Measurements from ENCODE around the gene CCDC121.

Gene CCDC121

GRCh38 chr2:27655155-27655951 lies 26.5 kb upstream of the CCDC121 start:
- TF ChIP-seq Cebpa-rat (IDR thresholded peaks at IDR 0.05): no peak
- Histone ChIP-seq H3K9me3 (no peaks in the 10 kb centered on the region), H3K9ac (no peak overlapping the region), H3K4me1 (no peaks in the 10 kb centered on the region), H3K4me2 (no peak overlapping the region), H3K27me3 (no peaks in the 10 kb centered on the region), H4K20me1 (peaks cover 9% of the 10 kb centered on the region; the same call in 1 of the 2 replicates), H3K36me3 (peaks cover 96% of the 10 kb centered on the region), H3K27ac (no peak overlapping the region), H3K4me3 (no peak overlapping the region)

GRCh38 chr2:27653397-27653796 lies 24.6 kb upstream of the CCDC121 start:
- Histone ChIP-seq H3K36me3 (peaks cover 98% of the 10 kb centered on the region), H3K27ac (no peak overlapping the region), H4K20me1 (peaks cover 9% of the 10 kb centered on the region; the same call in 1 of the 2 replicates), H3K9ac (no peak overlapping the region), H3K27me3 (no peaks in the 10 kb centered on the region), H3K9me3 (no peaks in the 10 kb centered on the region), H3K4me2 (no peak overlapping the region), H3K4me1 (no peaks in the 10 kb centered on the region), H3K4me3 (no peak overlapping the region)
- TF ChIP-seq Cebpa-rat (IDR thresholded peaks at IDR 0.05): no peak

DNA sequence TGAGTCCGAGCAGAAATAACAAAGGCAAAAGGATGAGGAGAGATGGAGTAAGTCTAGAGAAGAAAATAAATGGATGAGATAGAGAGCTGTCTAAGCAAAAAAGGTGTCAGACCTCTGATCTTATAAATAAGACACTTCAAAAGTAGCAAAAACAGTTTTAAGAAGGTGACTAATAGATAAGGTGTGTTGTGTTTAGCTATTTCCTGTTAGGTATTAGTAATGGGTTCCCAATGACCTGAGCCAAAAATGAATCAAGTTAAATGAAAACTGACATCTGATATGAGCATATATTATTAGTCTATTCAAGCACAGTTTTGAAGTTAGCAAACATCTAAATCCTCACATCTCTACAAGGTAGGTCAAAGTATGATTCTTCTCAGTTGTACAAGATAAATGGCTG lies 24.0 kb upstream of the CCDC121 start:
- Histone ChIP-seq H3K9me3 (no peaks in the 10 kb centered on the region), H3K27ac (no peak overlapping the region), H3K4me1 (no peaks in the 10 kb centered on the region), H3K27me3 (no peaks in the 10 kb centered on the region), H3K4me2 (no peak overlapping the region), H3K36me3 (peaks cover 100% of the 10 kb centered on the region), H3K4me3 (no peak overlapping the region), H4K20me1 (peaks cover 9% of the 10 kb centered on the region; the same call in 1 of the 2 replicates), H3K9ac (no peak overlapping the region)
- no peak for TF ChIP-seq Cebpa-rat (IDR thresholded peaks at IDR 0.05)

- Histone ChIP-seq H4K20me1 (peaks cover 8% of the 10 kb centered on the region; the same call in 1 of the 2 replicates), H3K36me3 (peaks cover 100% of the 10 kb centered on the region), H3K4me3 (no peak overlapping the region), H3K27ac (no peak overlapping the region), H3K4me2 (no peak overlapping the region), H3K9ac (no peak overlapping the region), H3K9me3 (no peaks in the 10 kb centered on the region), H3K4me1 (no peaks in the 10 kb centered on the region), H3K27me3 (no peaks in the 10 kb centered on the region)
- no peak for TF ChIP-seq Cebpa-rat (IDR thresholded peaks at IDR 0.05)
Measured at GRCh38 chr2:27652341-27652740, 23.5 kb upstream of the CCDC121 start.

DNA sequence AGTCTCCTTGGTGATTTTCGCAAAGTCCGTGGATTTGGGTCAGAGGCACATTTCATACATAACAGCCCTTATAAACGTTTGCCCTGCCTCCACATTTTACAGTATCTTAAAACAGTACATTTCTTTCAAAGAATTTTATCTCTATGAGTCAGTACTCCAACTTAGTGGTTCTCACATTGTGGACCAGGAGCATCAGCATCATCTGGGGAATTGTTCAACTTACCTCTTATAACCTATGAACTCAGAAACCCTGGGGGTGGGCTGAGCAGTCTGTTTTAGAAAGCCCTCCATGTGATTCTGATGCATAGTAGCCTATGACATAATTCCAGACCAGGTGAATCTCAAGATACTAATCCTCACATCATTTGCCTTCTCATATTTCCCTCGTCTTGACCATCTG lies 22.2 kb upstream of the CCDC121 start:
- Histone ChIP-seq H3K4me2 (no peak overlapping the region), H4K20me1 (0 out of 2 replicates have a peak, but pooled peaks cover 4% of the 10 kb centered on the region), H3K9ac (no peak overlapping the region), H3K36me3 (peaks cover 100% of the 10 kb centered on the region), H3K27ac (no peak overlapping the region), H3K27me3 (no peaks in the 10 kb centered on the region), H3K4me1 (no peaks in the 10 kb centered on the region), H3K9me3 (no peaks in the 10 kb centered on the region), H3K4me3 (no peak overlapping the region)
- TF ChIP-seq Cebpa-rat (IDR thresholded peaks at IDR 0.05): no peak

DNA sequence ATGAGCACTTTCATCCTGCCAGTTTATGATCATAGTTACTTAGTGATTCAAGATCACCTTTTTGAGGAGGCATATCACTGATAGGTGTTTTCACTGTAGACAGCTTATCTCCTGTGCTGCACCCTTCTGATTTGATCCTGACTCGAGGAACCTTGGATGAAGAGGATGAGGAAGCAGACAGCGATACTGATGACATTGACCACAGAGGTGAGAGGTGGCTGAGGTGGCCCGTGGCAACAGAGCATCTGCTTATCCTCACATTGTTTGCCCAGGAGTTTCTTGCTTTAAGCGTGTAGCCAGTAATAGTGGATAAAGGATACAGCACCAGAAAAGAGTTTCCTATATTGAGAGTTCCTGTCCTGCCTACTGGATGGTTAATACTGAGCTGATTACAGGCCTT lies 18.9 kb upstream of the CCDC121 start:
- Histone ChIP-seq H3K27ac (no peak overlapping the region), H3K9me3 (no peaks in the 10 kb centered on the region), H3K4me2 (no peak overlapping the region), H3K9ac (no peak overlapping the region), H3K4me3 (no peak overlapping the region), H4K20me1 (no peaks in the 10 kb centered on the region), H3K4me1 (no peaks in the 10 kb centered on the region), H3K36me3 (peaks cover 93% of the 10 kb centered on the region), H3K27me3 (no peaks in the 10 kb centered on the region)
- no peak for TF ChIP-seq Cebpa-rat (IDR thresholded peaks at IDR 0.05)

DNA sequence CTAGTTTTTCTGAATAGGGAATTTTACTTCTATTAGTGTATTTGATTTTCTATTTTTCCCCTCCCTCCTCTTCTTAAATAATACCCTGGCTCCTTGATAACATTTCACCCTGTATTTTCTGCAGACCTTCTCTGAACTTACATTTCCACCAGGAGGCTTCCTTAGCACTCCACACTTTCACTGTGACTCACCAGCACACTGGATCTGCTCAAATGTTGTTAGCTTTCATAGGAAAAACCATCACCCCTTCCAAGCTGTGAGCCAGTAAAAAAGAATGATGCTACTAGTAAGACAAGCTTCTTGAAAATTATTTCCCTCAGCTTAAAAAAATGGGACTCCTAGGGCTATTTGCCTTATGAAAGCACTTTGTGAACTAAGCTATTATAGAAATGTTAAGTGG lies 18.5 kb upstream of the CCDC121 start:
- Histone ChIP-seq H4K20me1 (no peaks in the 10 kb centered on the region), H3K4me1 (no peaks in the 10 kb centered on the region), H3K4me2 (no peak overlapping the region), H3K9me3 (no peaks in the 10 kb centered on the region), H3K27ac (no peak overlapping the region), H3K36me3 (peaks cover 93% of the 10 kb centered on the region), H3K9ac (no peak overlapping the region), H3K4me3 (no peak overlapping the region), H3K27me3 (no peaks in the 10 kb centered on the region)
- TF ChIP-seq Cebpa-rat (IDR thresholded peaks at IDR 0.05): no peak

- Histone ChIP-seq H3K4me2 (no peak overlapping the region), H3K27me3 (no peaks in the 10 kb centered on the region), H3K9me3 (no peaks in the 10 kb centered on the region), H3K4me3 (no peak overlapping the region), H3K9ac (no peak overlapping the region), H3K4me1 (no peaks in the 10 kb centered on the region), H4K20me1 (no peaks in the 10 kb centered on the region), H3K36me3 (peaks cover 92% of the 10 kb centered on the region), H3K27ac (no peak overlapping the region)
- TF ChIP-seq Cebpa-rat (IDR thresholded peaks at IDR 0.05): no peak
Measured at GRCh38 chr2:27645197-27645596, 16.4 kb upstream of the CCDC121 start.

DNA sequence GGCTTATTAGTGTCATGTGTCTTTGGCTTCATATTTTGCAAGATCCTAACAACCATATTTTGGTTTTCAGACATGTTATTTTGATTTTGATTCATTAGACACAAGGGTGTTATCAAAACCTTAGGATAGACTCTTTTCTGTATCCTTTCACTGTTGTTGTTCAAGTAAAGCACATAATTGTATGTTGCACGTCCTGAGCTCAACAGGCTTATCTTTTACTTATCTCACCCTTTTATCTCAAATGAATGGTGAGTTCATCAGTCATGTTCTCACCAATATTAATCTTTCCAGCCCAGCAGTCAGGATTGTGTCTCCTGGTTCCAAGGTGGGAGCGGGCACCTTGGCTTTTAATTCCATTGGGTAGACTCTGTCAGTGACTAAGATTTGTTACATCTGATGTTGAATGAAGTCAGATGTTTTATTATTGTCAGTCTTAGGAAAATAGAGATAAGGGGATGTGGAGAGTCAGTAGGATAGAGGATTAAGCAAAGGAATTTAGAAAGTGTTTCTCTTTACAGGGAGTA lies 12.0 kb upstream of the CCDC121 start:
- Histone ChIP-seq H3K36me3 (peaks cover 90% of the 10 kb centered on the region), H3K9me3 (no peaks in the 10 kb centered on the region), H3K4me2 (no peak overlapping the region), H3K9ac (no peak overlapping the region), H3K4me3 (no peak overlapping the region), H4K20me1 (no peaks in the 10 kb centered on the region), H3K4me1 (no peaks in the 10 kb centered on the region), H3K27ac (no peak overlapping the region), H3K27me3 (no peaks in the 10 kb centered on the region)
- TF ChIP-seq Cebpa-rat (IDR thresholded peaks at IDR 0.05): no peak

DNA sequence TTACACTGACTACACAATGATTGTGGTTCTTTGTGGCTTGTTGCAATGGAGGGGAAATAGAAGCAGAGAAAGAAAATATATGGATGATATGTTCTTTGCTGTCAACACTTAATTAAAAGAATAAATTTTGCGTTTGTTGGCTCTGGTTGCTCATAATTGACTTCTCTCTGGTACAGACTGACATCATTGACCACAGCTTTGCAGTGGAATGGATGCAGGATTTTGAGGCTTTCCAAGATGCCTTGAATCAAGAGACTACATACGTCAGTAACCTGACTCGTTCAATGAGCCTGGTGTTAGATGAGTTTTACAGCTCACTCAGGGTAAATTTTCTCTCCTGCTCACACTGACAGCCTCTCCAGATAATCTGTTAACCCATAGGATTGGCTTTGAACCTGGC lies 9.9 kb upstream of the CCDC121 start:
- H3K9me3 ChIP-seq: no peaks in the 10 kb centered on the region
- peaks cover 92% of the 10 kb centered on the region for H3K36me3 ChIP-seq
- H3K4me3 ChIP-seq: no peak overlapping the region
- no peaks in the 10 kb centered on the region for H3K27me3 ChIP-seq
- no peak overlapping the region for H3K27ac ChIP-seq
- TF ChIP-seq Cebpa-rat (IDR thresholded peaks at IDR 0.05): no peak
- H3K4me1 ChIP-seq: no peaks in the 10 kb centered on the region
- H3K9ac ChIP-seq: no peak overlapping the region
- H3K4me2 ChIP-seq: no peak overlapping the region
- H4K20me1 ChIP-seq: no peaks in the 10 kb centered on the region

Data from BLaER1 (cell line).